ENCODE measurements around the gene PRSS53. TPM values are rescaled to one million over a fixed set of nuclear protein-coding genes. Genes with fewer than 3 reads are reported as not detected.
A peak's percentile ranks its signal among the peaks of the same experiment; 100 is the strongest.

Gene PRSS53
- polyA plus RNA-seq, 3 donors: 0.17 to 5.1 TPM; not detected in 1

DNA sequence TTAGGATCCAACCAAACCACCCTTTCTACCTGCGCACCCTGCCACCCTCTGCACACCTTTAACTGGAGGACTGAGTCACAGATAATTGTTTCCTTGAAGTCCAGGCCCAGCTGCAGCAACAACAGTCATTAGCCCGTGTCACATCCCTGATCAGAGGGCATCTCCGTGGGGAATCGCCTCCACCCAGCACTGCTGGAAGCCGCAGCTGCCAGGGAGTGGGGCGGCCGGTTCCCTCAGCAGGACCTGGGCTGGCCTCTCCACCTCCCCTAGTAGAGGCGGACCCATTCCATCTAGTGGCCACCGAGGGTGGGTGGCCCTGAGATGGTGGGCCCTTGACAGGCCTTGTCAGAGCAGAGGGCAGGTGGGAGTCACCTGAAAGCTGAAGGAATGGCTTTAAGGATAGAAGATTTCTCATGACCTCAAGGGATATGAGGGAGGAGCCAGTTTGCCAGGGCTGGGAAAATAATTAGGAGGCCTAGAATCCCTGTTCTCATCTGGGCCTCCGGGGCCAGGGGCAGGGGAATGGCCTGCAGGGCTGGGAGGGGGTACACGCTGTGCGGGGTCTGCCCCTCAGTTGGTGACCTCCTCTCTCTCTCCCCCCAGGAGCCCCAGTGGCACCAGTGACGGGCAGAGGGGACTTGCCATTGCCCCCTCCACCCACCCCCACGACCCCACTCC is 6.2 kb downstream of the PRSS53 start:
- H3K4me2 ChIP-seq (replicated peaks; ENCODE audit: extremely low read depth, low read length, poor library complexity, severe bottlenecking): no peak overlapping the region
- H3K79me2 ChIP-seq (ENCODE audit: insufficient read depth, low read length): peaks cover 49% of the 10 kb centered on the region
- no peak overlapping the region for H3K4me3 ChIP-seq (replicated peaks in 1 of 3; ENCODE audit: low read depth in 2 of 3, low read length in 3 of 3)
- intact Hi-C loops (cut with micrococcal nuclease): no loop called here
- peaks cover 62 to 94% of the 10 kb centered on the region in 2 donors for H3K36me3 ChIP-seq (replicated peaks in 1 of 2; ENCODE audit: control insufficient read depth in 1 of 2, insufficient read depth in 2 of 2, low read length in 2 of 2)
- H3K27ac Mint-ChIP-seq: peak overlapping the region in 4 of 7 donors; percentile 6 to 89 (median 29)
- H3K9me3 Mint-ChIP-seq: no peaks in the 10 kb centered on the region
- TF ChIP-seq, protein P1, sequence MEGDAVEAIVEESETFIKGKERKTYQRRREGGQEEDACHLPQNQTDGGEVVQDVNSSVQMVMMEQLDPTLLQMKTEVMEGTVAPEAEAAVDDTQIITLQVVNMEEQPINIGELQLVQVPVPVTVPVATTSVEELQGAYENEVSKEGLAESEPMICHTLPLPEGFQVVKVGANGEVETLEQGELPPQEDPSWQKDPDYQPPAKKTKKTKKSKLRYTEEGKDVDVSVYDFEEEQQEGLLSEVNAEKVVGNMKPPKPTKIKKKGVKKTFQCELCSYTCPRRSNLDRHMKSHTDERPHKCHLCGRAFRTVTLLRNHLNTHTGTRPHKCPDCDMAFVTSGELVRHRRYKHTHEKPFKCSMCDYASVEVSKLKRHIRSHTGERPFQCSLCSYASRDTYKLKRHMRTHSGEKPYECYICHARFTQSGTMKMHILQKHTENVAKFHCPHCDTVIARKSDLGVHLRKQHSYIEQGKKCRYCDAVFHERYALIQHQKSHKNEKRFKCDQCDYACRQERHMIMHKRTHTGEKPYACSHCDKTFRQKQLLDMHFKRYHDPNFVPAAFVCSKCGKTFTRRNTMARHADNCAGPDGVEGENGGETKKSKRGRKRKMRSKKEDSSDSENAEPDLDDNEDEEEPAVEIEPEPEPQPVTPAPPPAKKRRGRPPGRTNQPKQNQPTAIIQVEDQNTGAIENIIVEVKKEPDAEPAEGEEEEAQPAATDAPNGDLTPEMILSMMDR (IDR thresholded peaks at IDR 0.05): no peak
- no peak overlapping the region for H2AFZ ChIP-seq (ENCODE audit: insufficient read depth, low read depth, low read length, poor library complexity, severe bottlenecking)
- no peak for DNase-seq
- H3K4me1 ChIP-seq (ENCODE audit: control insufficient read depth in 1 of 2, insufficient read depth in 2 of 2, low read length in 2 of 2): peaks cover 10 to 23% of the 10 kb centered on the region in 2 donors
- peaks cover 0 to 5% (median 3%) of the 10 kb centered on the region in 3 donors for H3K27me3 Mint-ChIP-seq (ENCODE audit: low read depth in 3 of 3)
- H3K9ac ChIP-seq (ENCODE audit: insufficient read depth, low read length, poor library complexity, severe bottlenecking): no peak overlapping the region
- no peaks in the 10 kb centered on the region for H3K9me3 ChIP-seq (replicated peaks in 1 of 2; ENCODE audit: control insufficient read depth in 1 of 2, insufficient read depth in 1 of 2, low read length in 2 of 2)
- no peaks in the 10 kb centered on the region for H3K27me3 ChIP-seq (ENCODE audit: control insufficient read depth in 2 of 2, insufficient read depth in 2 of 2, low read length in 2 of 2)
- no peak overlapping the region for H3K4me3 Mint-ChIP-seq
- H3K36me3 Mint-ChIP-seq: peaks cover 53 to 72% of the 10 kb centered on the region in 2 donors
- peaks cover 27% of the 10 kb centered on the region for H3K4me1 Mint-ChIP-seq
- peak overlapping the region in 1 of 2 donors; percentile 56 for H3K27ac ChIP-seq (ENCODE audit: low read depth in 1 of 2, low read length in 2 of 2)
- 91% methylated on average over 8 of the region's 14 CpGs for WGBS (ENCODE audit: insufficient coverage)
- H4K20me1 ChIP-seq (ENCODE audit: insufficient read depth, low read length): peaks cover 76% of the 10 kb centered on the region

DNA sequence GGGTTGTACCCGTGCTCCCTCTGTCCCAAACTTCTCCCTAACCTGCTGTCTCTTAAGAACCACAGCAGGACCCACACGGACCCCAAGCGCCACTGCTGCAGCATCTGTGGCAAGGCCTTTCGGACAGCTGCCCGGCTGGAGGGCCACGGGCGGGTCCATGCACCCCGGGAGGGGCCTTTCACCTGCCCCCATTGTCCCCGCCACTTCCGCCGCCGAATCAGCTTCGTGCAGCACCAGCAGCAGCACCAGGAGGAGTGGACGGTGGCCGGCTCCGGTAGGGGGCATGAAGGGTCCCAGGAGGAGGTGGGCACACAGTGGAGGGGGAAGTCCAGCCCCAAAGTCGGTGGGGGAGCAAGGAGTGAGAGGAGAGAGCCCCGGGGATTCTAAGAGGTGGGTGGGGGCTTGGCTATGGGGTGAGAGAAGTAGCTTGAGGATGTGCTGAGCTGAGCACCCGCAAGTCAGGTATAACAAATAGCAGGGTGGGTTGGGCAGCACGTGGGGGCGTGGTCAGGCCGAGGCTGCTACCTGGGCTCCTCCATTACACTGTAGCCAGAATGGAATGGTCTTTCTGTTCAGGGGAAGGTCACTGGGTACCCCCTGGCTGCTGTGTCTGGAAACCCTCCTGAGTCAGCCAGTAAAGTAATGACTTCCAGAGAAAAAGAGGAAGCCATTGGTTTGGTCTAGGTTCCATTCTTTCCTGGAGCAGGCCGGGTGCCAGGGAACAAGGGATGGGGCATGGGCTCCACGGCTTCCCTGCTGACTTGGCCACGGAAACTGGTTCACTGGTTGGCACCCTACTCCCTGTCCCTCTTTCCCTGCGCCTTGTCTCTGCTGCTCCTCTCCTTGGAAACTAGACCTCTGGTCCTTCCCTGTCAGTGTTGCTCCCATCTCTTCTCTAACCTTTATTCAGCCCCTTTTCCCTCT is 7.1 kb downstream of the PRSS53 start:
- Histone ChIP-seq H4K20me1 (ENCODE audit: insufficient read depth, low read length) (peaks cover 84% of the 10 kb centered on the region), H3K79me2 (ENCODE audit: insufficient read depth, low read length) (peaks cover 57% of the 10 kb centered on the region), H3K27ac (ENCODE audit: low read depth in 1 of 2, low read length in 2 of 2) (peak overlapping the region in 1 of 2 donors; percentile 56), H3K9me3 (replicated peaks in 1 of 2; ENCODE audit: control insufficient read depth in 1 of 2, insufficient read depth in 1 of 2, low read length in 2 of 2) (no peaks in the 10 kb centered on the region), H3K4me1 (ENCODE audit: control insufficient read depth in 1 of 2, insufficient read depth in 2 of 2, low read length in 2 of 2) (peaks cover 10 to 23% of the 10 kb centered on the region in 2 donors), H3K36me3 (replicated peaks in 1 of 2; ENCODE audit: control insufficient read depth in 1 of 2, insufficient read depth in 2 of 2, low read length in 2 of 2) (peaks cover 66 to 94% of the 10 kb centered on the region in 2 donors), H3K4me3 (replicated peaks in 1 of 3; ENCODE audit: low read depth in 2 of 3, low read length in 3 of 3) (no peak overlapping the region), H3K27me3 (ENCODE audit: control insufficient read depth in 2 of 2, insufficient read depth in 2 of 2, low read length in 2 of 2) (no peaks in the 10 kb centered on the region), H3K9ac (ENCODE audit: insufficient read depth, low read length, poor library complexity, severe bottlenecking) (no peak overlapping the region), H2AFZ (ENCODE audit: insufficient read depth, low read depth, low read length, poor library complexity, severe bottlenecking) (no peak overlapping the region), H3K4me2 (replicated peaks; ENCODE audit: extremely low read depth, low read length, poor library complexity, severe bottlenecking) (no peak overlapping the region)
- peak in 1 of 3 donors; percentile 29 for DNase-seq
- Mint-ChIP-seq H3K36me3 (peaks cover 60 to 76% of the 10 kb centered on the region in 2 donors), H3K4me1 (peaks cover 27% of the 10 kb centered on the region), H3K9me3 (no peaks in the 10 kb centered on the region), H3K27ac (peak overlapping the region in 5 of 7 donors; percentile 6 to 89 (median 39)), H3K27me3 (ENCODE audit: low read depth in 3 of 3) (peaks cover 0 to 5% (median 2%) of the 10 kb centered on the region in 3 donors), H3K4me3 (no peak overlapping the region)
- intact Hi-C loops (cut with micrococcal nuclease): no loop called here
- 83% methylated on average over 24 of the region's 26 CpGs for WGBS (ENCODE audit: insufficient coverage)
- TF ChIP-seq, protein P1 (IDR thresholded peaks at IDR 0.05): no peak

All from CD14-positive monocyte (primary cell).